Fibroblast of lung (primary cell): Measurements from ENCODE around the gene ZNF618.

Experiments
- CTCF ChIP-seq, 2 donors: IDR thresholded peaks in 1 of 2; conservative IDR thresholded peaks in 1 of 2; 1 replicate in 1 of 2; 2 replicates in 1 of 2; pipeline ENCODE4 v1.5.1; 2011 to 2012; ENCODE audit warnings: low read length in 2 of 2, control low read depth in 1 of 2, inconsistent platforms in 1 of 2, low read depth in 1 of 2, mild to moderate bottlenecking in 1 of 2
- EZH2 ChIP-seq: IDR thresholded peaks from 2 replicates; pipeline ENCODE4 v1.5.1; 2012; ENCODE audit warnings: low read length, control low read depth, mild to moderate bottlenecking; ENCODE audit errors: missing control alignments

DNA sequence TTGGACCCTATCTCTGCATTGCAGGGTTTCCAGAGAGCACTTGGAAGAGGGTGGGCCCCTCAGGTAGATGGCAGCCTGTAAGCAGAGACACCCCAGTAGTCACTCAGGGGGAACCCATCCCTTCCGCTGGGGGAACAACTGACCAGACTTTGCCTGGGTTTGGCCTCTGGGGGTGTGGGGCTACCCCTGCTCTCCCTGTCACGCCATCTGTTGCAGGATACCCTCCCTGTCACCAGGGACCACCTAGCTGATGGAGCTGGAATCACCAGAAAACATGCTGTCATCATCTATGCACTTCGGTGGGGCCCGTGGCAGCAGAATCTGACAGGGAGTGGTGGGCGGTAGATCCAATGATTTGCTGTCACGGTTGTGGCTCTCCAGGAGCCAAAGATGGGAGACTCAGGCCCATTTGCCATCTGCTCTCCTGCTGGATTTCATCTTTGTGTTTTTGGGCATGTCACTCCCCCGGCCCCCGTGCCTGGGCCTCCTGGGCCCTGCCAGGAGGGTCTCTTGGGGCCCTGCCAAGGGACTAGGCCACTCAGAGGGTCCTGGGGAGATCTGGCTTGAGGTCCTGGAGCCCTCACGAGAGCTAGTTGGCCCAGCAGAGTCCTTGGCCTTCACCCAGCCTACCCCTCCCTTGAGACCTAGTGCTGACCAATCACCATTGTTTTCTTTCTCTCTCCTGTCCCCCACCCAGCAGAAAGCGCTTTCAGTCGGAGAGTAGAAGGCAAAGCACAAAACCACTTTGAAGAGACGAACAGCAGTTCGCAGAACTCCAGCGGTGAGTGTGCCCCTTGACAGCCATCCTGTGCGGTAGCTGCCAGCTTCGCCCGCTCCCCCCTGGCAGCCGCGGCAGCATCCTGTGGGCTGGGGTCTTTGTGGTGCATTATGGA lies 156.1 kb downstream of the ZNF618 start:
- TF ChIP-seq CTCF (conservative IDR thresholded peaks at IDR 0.05 in 1 of 2, IDR thresholded peaks at IDR 0.05 in 1 of 2; ENCODE audit: low read depth in 1 of 2, low read length in 2 of 2), result no peak
- TF ChIP-seq EZH2, result no peak
